ENCODE data around the gene VMP1. TPM values are rescaled to one million over a fixed set of nuclear protein-coding genes. Genes with fewer than 3 reads are reported as not detected.

VMP1 gene
- total and polyA plus RNA-seq, 2 of the 13 experiments (the other 11 are each of a cell fraction or from before 2014, with no cell fraction given) = 186 to 271 TPM

- TF ChIP-seq MNT (IDR thresholded peaks at IDR 0.05) (no peak), CBX5 (CRISPR knock-in tag; IDR thresholded peaks at IDR 0.05; ENCODE audit: borderline replicate concordance) (no peak), ZBTB2 (CRISPR knock-in tag; IDR thresholded peaks at IDR 0.05; ENCODE audit: low read depth) (no peak), NR1H2 (CRISPR knock-in tag; IDR thresholded peaks at IDR 0.05; ENCODE audit: borderline replicate concordance, low read depth) (no peak), ZFP90 (CRISPR knock-in tag; IDR thresholded peaks at IDR 0.05; ENCODE audit: borderline replicate concordance) (0 out of 2 replicates have a peak, but pooled peaks have one; percentile 7), JUND (CRISPR knock-in tag; IDR thresholded peaks at IDR 0.05) (no peak), FOXO1 (CRISPR knock-in tag; IDR thresholded peaks at IDR 0.05) (no peak), HDAC6 (IDR thresholded peaks at IDR 0.05; ENCODE audit: low read depth, low read length) (peak; percentile 98), ZNF780A (CRISPR knock-in tag; IDR thresholded peaks at IDR 0.05) (no peak), GATA4 (IDR thresholded peaks at IDR 0.05; ENCODE audit: borderline replicate concordance, low read depth) (no peak), RFX1 (IDR thresholded peaks at IDR 0.05) (no peak), PCBP1 (IDR thresholded peaks at IDR 0.05; ENCODE audit: borderline replicate concordance, low read depth, low read length) (no peak), ZSCAN12 (CRISPR knock-in tag; IDR thresholded peaks at IDR 0.05) (no peak), ZFP36L1 (CRISPR knock-in tag; IDR thresholded peaks at IDR 0.05) (0 out of 2 replicates have a peak, but pooled peaks have one; percentile 70), NFIC (IDR thresholded peaks at IDR 0.05; ENCODE audit: low read length) (no peak; the same call in none of the 2 replicates), EP300 (IDR thresholded peaks at IDR 0.05; ENCODE audit: low read depth in 2 of 2, low read length in 2 of 2) (no peak), EP300 (CRISPR knock-in tag; IDR thresholded peaks at IDR 0.05; ENCODE audit: borderline replicate concordance) (no peak), CCAR2 (optimal IDR thresholded peaks at IDR 0.05; ENCODE audit: low read depth, low read length) (no peak), ZNF121 (CRISPR knock-in tag; IDR thresholded peaks at IDR 0.05) (0 out of 2 replicates have a peak, but pooled peaks have one; percentile 17), ZFP91 (CRISPR knock-in tag; IDR thresholded peaks at IDR 0.05; ENCODE audit: borderline replicate concordance) (no peak), U2AF1 (optimal IDR thresholded peaks at IDR 0.05; ENCODE audit: low read depth, low read length) (peak; percentile 35), POGZ (CRISPR knock-in tag; IDR thresholded peaks at IDR 0.05) (no peak), ARNT (IDR thresholded peaks at IDR 0.05) (no peak), TEAD2 (CRISPR knock-in tag; IDR thresholded peaks at IDR 0.05) (no peak), MXI1 (IDR thresholded peaks at IDR 0.05; ENCODE audit: borderline replicate concordance, low read depth, low read length) (no peak), LBX2 (CRISPR knock-in tag; IDR thresholded peaks at IDR 0.05; ENCODE audit: borderline replicate concordance) (no peak)
Measured at GRCh38 chr17:59838052-59838916, 130.8 kb downstream of the VMP1 start (continued).
